ENCODE measurements around the gene SLC16A9. TPM values are rescaled to one million over a fixed set of nuclear protein-coding genes. Genes with fewer than 3 reads are reported as not detected.

The SLC16A9 gene
- total RNA-seq, 1 experiment from 2014 or later, result 12.9 TPM

DNA sequence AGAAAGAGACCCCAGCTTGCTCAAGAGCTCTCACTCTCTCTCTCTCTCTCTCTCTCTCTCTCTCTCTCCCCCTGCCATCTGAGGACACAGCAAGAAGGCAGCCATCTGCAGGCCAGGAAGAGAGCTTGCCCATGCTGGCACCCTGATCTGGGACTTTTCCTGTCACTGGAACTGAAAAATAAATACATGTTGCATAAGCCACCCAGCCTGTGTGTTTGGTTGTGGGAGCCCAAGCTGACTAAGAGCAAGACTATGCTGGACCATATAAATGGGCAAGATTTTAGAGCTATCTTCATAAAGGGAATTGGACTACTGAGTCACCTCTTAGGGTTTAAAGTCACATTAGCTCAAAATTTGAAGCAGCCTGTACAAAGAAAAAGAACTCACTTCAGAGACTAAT lies 98.6 kb downstream of the SLC16A9 start:
- DNase-seq (ENCODE audit: low spot score), result peak; percentile 29
- in situ Hi-C loops (cut with HindIII; ENCODE audit: low sequenced_read_pairs), result no loop called here

DNA sequence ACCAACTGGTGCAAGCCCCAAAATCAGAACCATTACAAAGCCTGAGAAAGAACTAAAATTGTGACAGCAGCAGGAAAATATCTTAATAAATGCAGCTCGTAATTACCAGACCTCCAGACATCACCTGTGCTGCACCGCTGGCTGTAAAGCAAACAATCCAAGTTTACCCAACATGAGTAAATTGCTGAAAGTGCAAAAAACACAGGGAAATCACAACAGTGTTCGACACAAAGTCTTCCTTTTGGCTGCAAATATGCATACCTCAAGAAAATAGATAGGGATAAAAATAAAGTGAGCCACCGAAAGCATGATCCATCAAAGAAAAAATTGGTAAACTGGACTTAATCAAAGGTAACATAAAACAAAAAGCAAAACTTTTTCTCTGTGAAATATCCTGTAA lies 101.7 kb downstream of the SLC16A9 start:
- no peak for DNase-seq (ENCODE audit: low spot score)
- in situ Hi-C loops (cut with HindIII; ENCODE audit: low sequenced_read_pairs), result no loop called here

DNA sequence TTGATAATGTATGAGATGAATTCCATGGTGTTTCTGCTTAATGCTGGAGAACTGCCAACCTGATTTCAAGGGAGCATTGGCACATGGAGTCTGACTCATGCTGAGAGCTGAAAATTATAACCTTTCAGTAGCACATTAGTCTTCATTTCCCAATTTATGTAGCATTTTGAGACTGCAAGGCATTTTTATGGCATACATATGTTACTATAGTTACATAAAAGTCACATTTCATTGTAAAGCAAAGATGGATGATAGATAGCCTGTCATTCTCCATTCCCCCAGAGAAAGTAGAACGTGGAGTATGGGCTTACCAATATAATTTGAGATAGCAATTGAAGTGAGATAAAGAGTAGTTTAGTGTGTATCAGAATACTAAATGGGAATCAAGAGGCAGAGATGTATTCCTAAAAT lies 103.1 kb downstream of the SLC16A9 start:
- in situ Hi-C loops (cut with HindIII; ENCODE audit: low sequenced_read_pairs), result no loop called here
- DNase-seq (ENCODE audit: low spot score), result no peak

DNA sequence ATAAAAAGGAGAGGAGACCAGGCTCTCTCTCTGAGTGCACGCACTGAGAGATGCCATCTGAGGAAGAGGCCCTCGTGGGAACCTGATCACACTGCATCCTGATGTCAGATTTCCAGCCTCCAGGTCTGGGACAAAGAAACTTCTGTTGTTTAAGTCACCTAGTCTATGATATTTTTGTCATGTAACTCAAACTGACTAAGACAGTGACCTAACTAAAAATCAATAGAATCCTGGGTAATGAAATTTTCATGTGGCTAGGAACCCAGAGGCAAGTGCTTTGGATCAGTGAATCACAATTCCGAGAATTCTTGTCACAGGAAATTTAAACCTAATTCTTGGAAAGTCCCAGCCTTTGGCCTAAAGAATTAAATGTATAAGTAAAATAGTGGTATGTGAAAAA lies 107.7 kb downstream of the SLC16A9 start:
- in situ Hi-C loops (cut with HindIII; ENCODE audit: low sequenced_read_pairs), result no loop called here
- DNase-seq (ENCODE audit: low spot score), result no peak

Other genes starting within 250 kb of the SLC16A9 start
- gene MRLN, start 43.6 kb upstream of the SLC16A9 start, total RNA-seq (2014; rRNA removed; shearing (Covaris generic)), result not detected in 2 replicates
- 28.1 and 43.5 TPM in 2 replicates for gene CCDC6, start 196.7 kb upstream of the SLC16A9 start, total RNA-seq (2014; rRNA removed; shearing (Covaris generic))